ENCODE results near the gene GPAM.
A peak's percentile ranks its signal among the peaks of the same experiment; 100 is the strongest.

Gene GPAM

GRCh38 chr10:112182784-112183328 lies 709 bp downstream of the GPAM start:
- Mint-ChIP-seq H3K4me1 (peaks cover 32% of the 10 kb centered on the region), H3K27me3 (peaks cover 4% of the 10 kb centered on the region), H3K27ac (peak overlapping the region; percentile 92), H3K4me3 (peak overlapping the region; percentile 93), H3K9me3 (peaks cover 8% of the 10 kb centered on the region), H3K36me3 (peaks cover 9% of the 10 kb centered on the region)
- DNase-seq = no peak
- CTCF ChIA-PET = interaction anchor here (1.6 to 2.5 kb wide), 2 partner anchors 42 to 46 kb away, joined by 4 to 9 read pairs; no protein-coding TSS in a partner anchor

DNA sequence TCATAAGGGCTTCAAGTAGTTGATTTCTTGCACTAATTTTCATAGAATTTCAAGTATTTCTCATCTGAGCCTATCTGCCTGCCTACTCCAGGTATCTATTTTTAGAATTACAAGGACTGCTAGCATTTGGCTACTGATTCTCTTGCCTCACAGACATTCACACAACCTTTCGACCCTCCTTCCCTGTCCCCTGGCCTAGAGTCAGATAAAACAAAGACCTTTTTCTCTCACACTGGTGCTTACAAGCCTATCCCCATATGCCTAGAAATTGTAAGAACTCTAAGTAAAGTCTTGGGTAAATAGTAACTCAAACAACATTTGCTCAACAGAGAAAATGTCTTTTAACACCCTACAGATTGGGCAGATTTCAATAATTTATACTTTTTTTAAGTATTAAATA lies 6.3 kb downstream of the GPAM start:
- no peak for DNase-seq
- Mint-ChIP-seq H3K27ac (no peak overlapping the region), H3K4me3 (no peak overlapping the region), H3K9me3 (no peaks in the 10 kb centered on the region), H3K4me1 (peaks cover 3% of the 10 kb centered on the region), H3K36me3 (peaks cover 16% of the 10 kb centered on the region), H3K27me3 (no peaks in the 10 kb centered on the region)
- CTCF ChIA-PET = interaction anchor here (2.4 kb wide), 1 partner anchor 131 kb away, joined by 7 read pairs; no protein-coding TSS in a partner anchor

DNA sequence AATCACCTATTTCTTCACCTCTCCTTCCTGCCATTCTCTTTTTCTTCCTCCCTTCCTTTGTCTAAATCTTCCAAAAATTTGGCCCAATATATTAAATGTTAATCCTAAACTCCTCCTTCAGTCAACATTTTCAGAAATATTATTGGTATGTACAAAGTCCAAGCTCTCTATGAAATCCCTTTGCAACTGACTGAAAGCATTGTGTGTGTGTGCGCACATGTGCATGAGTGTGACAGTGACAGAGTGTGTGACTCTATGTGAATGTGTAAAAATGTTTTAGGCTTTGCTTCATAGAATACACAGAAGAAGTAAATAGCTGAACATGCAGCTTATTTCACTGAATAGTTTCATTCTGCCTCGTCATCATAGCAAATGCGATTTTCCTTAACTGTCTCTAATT lies 7.0 kb downstream of the GPAM start:
- Mint-ChIP-seq H3K27ac (no peak overlapping the region), H3K4me1 (no peaks in the 10 kb centered on the region), H3K36me3 (peaks cover 19% of the 10 kb centered on the region), H3K27me3 (no peaks in the 10 kb centered on the region), H3K9me3 (no peaks in the 10 kb centered on the region), H3K4me3 (no peak overlapping the region)
- no peak for DNase-seq
- CTCF ChIA-PET = interaction anchor here (2.0 to 2.4 kb wide), 2 partner anchors 39 to 132 kb away, joined by 6 to 7 read pairs; no protein-coding TSS in a partner anchor

DNA sequence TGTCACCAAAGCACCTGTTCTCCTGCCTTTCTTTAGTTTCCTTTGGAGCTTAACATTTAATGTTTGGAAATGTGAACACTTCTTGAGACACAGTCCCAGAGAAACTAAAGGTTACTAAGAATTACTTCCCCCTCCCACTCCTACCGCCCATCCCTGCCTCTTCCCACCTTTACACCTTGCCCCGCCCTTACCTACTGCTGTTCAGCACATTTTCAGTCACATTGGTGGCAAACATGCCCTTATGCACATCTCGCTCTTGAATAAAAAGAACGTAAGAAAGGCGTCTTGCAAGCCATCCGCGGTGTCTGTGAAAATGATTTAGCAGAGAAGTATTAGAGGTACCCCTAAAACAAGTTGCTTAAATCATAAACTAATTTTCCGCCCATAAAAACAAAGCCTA lies 8.2 kb downstream of the GPAM start:
- Mint-ChIP-seq H3K36me3 (peaks cover 19% of the 10 kb centered on the region), H3K4me3 (no peak overlapping the region), H3K9me3 (no peaks in the 10 kb centered on the region), H3K4me1 (no peaks in the 10 kb centered on the region), H3K27ac (no peak overlapping the region), H3K27me3 (no peaks in the 10 kb centered on the region)
- DNase-seq = no peak
- CTCF ChIA-PET = interaction anchor here (0.6 to 2.4 kb wide), 3 partner anchors 38 to 165 kb away, joined by 3 to 7 read pairs (median 6); no protein-coding TSS in a partner anchor

GRCh38 chr10:112173206-112173605 lies 10.4 kb downstream of the GPAM start:
- no peak for DNase-seq
- CTCF ChIA-PET = interaction anchor here (1.2 kb wide), 1 partner anchor 36 kb away, joined by 3 read pairs; no protein-coding TSS in a partner anchor
- H3K27ac Mint-ChIP-seq = no peak overlapping the region
- H3K27me3 Mint-ChIP-seq = no peaks in the 10 kb centered on the region
- peaks cover 13% of the 10 kb centered on the region for H3K36me3 Mint-ChIP-seq
- no peaks in the 10 kb centered on the region for H3K9me3 Mint-ChIP-seq
- H3K4me3 Mint-ChIP-seq = no peak overlapping the region
- H3K4me1 Mint-ChIP-seq = no peaks in the 10 kb centered on the region

DNA sequence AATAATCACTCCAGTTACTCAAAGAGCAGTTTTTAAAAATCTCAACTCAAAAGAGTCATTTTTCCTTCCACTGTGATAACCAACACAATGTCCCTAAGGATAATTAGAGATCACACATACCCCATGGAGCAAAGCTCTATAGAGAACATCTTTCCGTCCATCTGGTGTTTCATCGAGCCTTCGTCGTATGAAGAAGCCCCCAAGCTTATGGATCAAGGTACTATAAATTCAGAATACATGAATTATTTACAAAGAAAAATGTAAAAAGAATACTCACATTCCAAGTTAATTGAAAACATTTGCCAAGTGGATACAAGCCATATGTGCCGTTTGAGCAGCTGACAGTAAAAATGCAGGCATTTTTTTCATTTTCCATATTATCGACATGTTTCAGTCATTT lies 14.8 kb downstream of the GPAM start:
- DNase-seq = no peak
- Mint-ChIP-seq H3K4me3 (no peak overlapping the region), H3K27ac (no peak overlapping the region), H3K27me3 (no peaks in the 10 kb centered on the region), H3K9me3 (no peaks in the 10 kb centered on the region), H3K4me1 (no peaks in the 10 kb centered on the region), H3K36me3 (peaks cover 15% of the 10 kb centered on the region)
- CTCF ChIA-PET = interaction anchor here (1.7 kb wide), 1 partner anchor 28 kb away, joined by 3 read pairs; no protein-coding TSS in a partner anchor

DNA sequence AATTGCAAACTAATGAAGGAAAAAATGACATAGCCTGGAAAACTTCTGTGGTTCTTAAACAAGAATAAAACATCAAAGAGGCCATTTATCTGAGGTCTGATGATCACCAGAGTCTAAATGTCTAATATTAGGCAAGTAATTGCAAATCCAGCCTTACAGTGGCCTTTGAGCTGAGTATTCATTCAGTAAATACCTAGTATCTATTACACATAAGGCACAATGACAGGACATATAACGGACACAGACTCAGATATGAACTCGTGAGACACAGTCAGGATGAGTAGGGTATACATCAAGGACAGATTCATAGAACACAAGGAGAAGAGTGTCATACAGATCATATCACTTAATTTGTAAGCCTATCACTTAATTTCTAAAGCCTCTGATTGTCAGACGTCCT lies 16.8 kb downstream of the GPAM start:
- Mint-ChIP-seq H3K4me3 (no peak overlapping the region), H3K27ac (no peak overlapping the region), H3K4me1 (no peaks in the 10 kb centered on the region), H3K36me3 (peaks cover 5% of the 10 kb centered on the region), H3K27me3 (no peaks in the 10 kb centered on the region), H3K9me3 (no peaks in the 10 kb centered on the region)
- CTCF ChIA-PET = interaction anchor here (0.9 kb wide), 1 partner anchor 17 kb away, joined by 3 read pairs; the partner anchor contains the start of gene GPAM
- no peak for DNase-seq

GRCh38 chr10:112161757-112162518 lies 21.6 kb downstream of the GPAM start:
- Mint-ChIP-seq H3K27ac (no peak overlapping the region), H3K9me3 (no peaks in the 10 kb centered on the region), H3K4me1 (no peaks in the 10 kb centered on the region), H3K4me3 (no peak overlapping the region), H3K36me3 (peaks cover 21% of the 10 kb centered on the region), H3K27me3 (no peaks in the 10 kb centered on the region)
- CTCF ChIA-PET = interaction anchor here (1.9 kb wide), 1 partner anchor 21 kb away, joined by 6 read pairs; no protein-coding TSS in a partner anchor
- DNase-seq = no peak

- Mint-ChIP-seq H3K36me3 (peaks cover 21% of the 10 kb centered on the region), H3K4me1 (no peaks in the 10 kb centered on the region), H3K27ac (no peak overlapping the region), H3K27me3 (no peaks in the 10 kb centered on the region), H3K9me3 (no peaks in the 10 kb centered on the region), H3K4me3 (no peak overlapping the region)
- CTCF ChIA-PET = interaction anchor here (1.1 to 1.9 kb wide), 2 partner anchors 20 to 22 kb away, joined by 4 to 6 read pairs; no protein-coding TSS in a partner anchor
- no peak for DNase-seq
These were observed 22.7 kb downstream of the GPAM start for GRCh38 chr10:112160834-112161233.

DNA sequence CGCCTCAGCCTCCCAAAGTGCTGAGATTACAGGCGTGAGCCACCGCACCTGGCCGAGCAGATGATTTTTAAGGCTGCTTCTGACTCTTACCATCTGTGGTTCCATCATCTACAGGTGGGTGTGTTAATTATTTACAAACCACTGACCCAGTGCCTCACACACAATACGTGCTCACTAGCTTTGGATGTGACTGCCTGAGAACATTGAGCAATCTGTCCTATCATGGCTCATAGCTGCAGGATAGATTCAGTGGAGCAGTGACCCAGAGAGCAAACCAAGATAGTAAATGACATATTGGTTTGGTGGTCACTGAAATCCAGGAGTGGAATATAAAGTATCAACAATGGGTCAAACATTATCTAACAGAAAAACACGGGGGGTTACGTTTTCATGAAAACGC lies 24.1 kb downstream of the GPAM start:
- Mint-ChIP-seq H3K4me1 (no peaks in the 10 kb centered on the region), H3K36me3 (peaks cover 24% of the 10 kb centered on the region), H3K9me3 (no peaks in the 10 kb centered on the region), H3K27me3 (no peaks in the 10 kb centered on the region), H3K4me3 (no peak overlapping the region), H3K27ac (no peak overlapping the region)
- no peak for DNase-seq
- CTCF ChIA-PET = interaction anchor here (1.2 kb wide), 1 partner anchor 43 kb away, joined by 3 read pairs; no protein-coding TSS in a partner anchor

- H3K27ac Mint-ChIP-seq = no peak overlapping the region
- H3K9me3 Mint-ChIP-seq = no peaks in the 10 kb centered on the region
These were observed 32.0 kb downstream of the GPAM start for GRCh38 chr10:112151524-112152039.

GRCh38 chr10:112148331-112148730 lies 35.2 kb downstream of the GPAM start:
- H3K4me3 Mint-ChIP-seq = no peak overlapping the region
- no peaks in the 10 kb centered on the region for H3K4me1 Mint-ChIP-seq
- H3K27ac Mint-ChIP-seq = no peak overlapping the region
- no peaks in the 10 kb centered on the region for H3K9me3 Mint-ChIP-seq
- H3K36me3 Mint-ChIP-seq = peaks cover 2% of the 10 kb centered on the region
- no peak for DNase-seq
- CTCF ChIA-PET = interaction anchor here (4.6 kb wide), 1 partner anchor 11 kb away, joined by 27 read pairs; no protein-coding TSS in a partner anchor
- peaks cover 1% of the 10 kb centered on the region for H3K27me3 Mint-ChIP-seq

More at GRCh38 chr10:112151524-112152039, 32.0 kb downstream of the GPAM start:
- CTCF ChIA-PET = interaction anchor here (1.5 to 2.1 kb wide), 2 partner anchors 11 to 15 kb away, joined by 7 to 12 read pairs; no protein-coding TSS in a partner anchor
- no peak for DNase-seq
- Mint-ChIP-seq H3K27me3 (no peaks in the 10 kb centered on the region), H3K4me3 (no peak overlapping the region), H3K4me1 (no peaks in the 10 kb centered on the region), H3K36me3 (peaks cover 12% of the 10 kb centered on the region)

- Mint-ChIP-seq H3K27ac (no peak overlapping the region), H3K27me3 (peaks cover 7% of the 10 kb centered on the region), H3K36me3 (peaks cover 2% of the 10 kb centered on the region), H3K4me3 (no peak overlapping the region), H3K4me1 (no peaks in the 10 kb centered on the region), H3K9me3 (no peaks in the 10 kb centered on the region)
- no peak for DNase-seq
- CTCF ChIA-PET = interaction anchor here (4.6 kb wide), 1 partner anchor 9 kb away, joined by 27 read pairs; no protein-coding TSS in a partner anchor
These were observed 36.8 kb downstream of the GPAM start for GRCh38 chr10:112146799-112147198.

- peaks cover 13% of the 10 kb centered on the region for H3K27me3 Mint-ChIP-seq
These were observed 38.3 kb downstream of the GPAM start for GRCh38 chr10:112145263-112145662.

More at GRCh38 chr10:112145263-112145662, 38.3 kb downstream of the GPAM start:
- CTCF ChIA-PET = interaction anchor here (1.4 kb wide), 1 partner anchor 8 kb away, joined by 4 read pairs; no protein-coding TSS in a partner anchor
- Mint-ChIP-seq H3K4me3 (no peak overlapping the region), H3K27ac (no peak overlapping the region), H3K36me3 (no peaks in the 10 kb centered on the region), H3K9me3 (no peaks in the 10 kb centered on the region), H3K4me1 (no peaks in the 10 kb centered on the region)
- DNase-seq = no peak

All from activated naive CD4-positive, alpha-beta T cell treated with anti-CD3 and anti-CD28 coated beads, Interleukin-2, amount 10 ng/mL, durations not matched to agents 7 days and 5 days (primary cell).